ENCODE data around the gene CDH4.

DNA sequence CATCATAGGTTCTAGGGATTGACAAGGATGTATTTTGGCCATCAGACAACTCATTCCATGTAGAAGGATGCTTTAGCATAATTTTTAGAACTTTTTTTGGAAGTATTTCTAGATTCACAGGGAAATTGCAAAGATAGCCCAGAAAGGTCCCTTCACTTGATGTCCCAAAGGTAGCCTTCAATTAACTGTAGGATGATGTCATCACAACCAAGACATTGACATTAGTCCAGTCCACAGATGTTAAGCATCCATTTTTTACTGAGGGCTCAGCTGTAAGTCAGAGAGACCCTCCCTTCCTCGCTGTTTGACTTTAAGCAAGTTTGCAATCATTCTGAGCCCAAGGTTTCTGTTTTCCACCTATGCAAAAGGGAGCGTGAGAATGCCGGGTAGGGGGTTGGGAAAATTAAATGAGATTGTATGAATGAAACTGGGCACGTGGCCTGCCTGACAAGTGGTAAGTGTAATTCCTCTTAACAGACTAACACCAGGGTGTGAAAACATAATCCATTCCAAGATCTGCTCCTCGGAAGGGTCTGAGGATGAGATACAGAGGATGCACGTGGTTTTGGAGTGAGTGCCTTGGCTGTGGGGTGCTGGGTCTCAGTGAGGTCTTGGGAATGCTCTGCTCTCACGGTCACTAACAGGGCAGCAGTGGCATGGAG lies 126.8 kb downstream of the CDH4 start:
- TF ChIP-seq, protein P1, sequence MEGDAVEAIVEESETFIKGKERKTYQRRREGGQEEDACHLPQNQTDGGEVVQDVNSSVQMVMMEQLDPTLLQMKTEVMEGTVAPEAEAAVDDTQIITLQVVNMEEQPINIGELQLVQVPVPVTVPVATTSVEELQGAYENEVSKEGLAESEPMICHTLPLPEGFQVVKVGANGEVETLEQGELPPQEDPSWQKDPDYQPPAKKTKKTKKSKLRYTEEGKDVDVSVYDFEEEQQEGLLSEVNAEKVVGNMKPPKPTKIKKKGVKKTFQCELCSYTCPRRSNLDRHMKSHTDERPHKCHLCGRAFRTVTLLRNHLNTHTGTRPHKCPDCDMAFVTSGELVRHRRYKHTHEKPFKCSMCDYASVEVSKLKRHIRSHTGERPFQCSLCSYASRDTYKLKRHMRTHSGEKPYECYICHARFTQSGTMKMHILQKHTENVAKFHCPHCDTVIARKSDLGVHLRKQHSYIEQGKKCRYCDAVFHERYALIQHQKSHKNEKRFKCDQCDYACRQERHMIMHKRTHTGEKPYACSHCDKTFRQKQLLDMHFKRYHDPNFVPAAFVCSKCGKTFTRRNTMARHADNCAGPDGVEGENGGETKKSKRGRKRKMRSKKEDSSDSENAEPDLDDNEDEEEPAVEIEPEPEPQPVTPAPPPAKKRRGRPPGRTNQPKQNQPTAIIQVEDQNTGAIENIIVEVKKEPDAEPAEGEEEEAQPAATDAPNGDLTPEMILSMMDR (conservative IDR thresholded peaks at IDR 0.05; ENCODE audit: low read length): no peak
- TF ChIP-seq EZH2phosphoT487 (IDR thresholded peaks at IDR 0.05; ENCODE audit: borderline replicate concordance, low read depth, low read length): no peak

Data from OCI-LY7 (cell line).